ENCODE results near the gene NUDC. TPM values are rescaled to one million over a fixed set of nuclear protein-coding genes. Genes with fewer than 3 reads are reported as not detected.

The NUDC gene
- total and polyA plus RNA-seq, 2 of the 13 experiments (the other 11 are each of a cell fraction or from before 2014, with no cell fraction given) = 34.7 to 104 TPM

DNA sequence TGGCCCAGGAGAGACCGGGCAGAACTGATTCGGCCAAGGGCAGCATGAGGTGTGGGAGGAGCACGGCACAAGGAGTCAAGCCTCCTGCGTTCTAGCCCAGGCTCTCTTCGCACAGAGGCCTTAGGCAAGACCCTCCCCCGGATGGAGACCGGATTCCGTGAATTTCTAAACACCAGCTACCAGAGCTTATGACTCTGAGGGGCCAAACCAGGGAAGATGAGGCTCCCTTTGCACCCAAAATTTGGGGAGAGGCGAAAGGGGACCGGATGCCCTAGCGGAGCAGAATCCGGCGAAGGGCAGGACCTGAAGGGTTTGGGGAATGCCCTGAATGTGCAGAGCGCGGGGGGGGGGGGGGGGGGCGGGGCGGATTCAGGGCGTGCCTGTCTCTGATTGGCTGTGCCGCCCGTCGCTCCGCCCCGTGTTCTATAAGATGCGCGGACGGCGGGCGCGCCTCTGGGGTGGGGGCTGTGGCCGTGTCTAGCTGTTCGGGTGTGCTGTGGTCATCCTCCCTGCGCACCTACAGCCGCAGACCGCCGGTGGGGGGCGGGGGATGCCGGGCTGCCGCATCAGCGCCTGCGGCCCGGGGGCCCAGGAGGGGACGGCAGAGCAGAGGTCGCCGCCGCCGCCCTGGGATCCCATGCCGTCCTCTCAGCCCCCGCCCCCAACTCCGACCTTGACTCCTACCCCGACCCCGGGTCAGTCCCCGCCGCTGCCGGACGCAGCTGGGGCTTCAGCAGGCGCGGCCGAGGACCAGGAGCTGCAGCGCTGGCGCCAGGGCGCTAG is 71.9 kb downstream of the NUDC start, which contains the start of gene TRNP1 (continued):
- TF ChIP-seq, protein P1, sequence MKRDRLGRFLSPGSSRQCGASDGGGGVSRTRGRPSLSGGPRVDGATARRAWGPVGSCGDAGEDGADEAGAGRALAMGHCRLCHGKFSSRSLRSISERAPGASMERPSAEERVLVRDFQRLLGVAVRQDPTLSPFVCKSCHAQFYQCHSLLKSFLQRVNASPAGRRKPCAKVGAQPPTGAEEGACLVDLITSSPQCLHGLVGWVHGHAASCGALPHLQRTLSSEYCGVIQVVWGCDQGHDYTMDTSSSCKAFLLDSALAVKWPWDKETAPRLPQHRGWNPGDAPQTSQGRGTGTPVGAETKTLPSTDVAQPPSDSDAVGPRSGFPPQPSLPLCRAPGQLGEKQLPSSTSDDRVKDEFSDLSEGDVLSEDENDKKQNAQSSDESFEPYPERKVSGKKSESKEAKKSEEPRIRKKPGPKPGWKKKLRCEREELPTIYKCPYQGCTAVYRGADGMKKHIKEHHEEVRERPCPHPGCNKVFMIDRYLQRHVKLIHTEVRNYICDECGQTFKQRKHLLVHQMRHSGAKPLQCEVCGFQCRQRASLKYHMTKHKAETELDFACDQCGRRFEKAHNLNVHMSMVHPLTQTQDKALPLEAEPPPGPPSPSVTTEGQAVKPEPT (CRISPR knock-in tag; IDR thresholded peaks at IDR 0.05; ENCODE audit: low read depth) = peak; percentile 67; the same call in 1 of the 2 replicates
- TF ChIP-seq ZNF12 (CRISPR knock-in tag; IDR thresholded peaks at IDR 0.05) (peak; percentile 23; the same call in 1 of the 2 replicates), ZBED4 (CRISPR knock-in tag; IDR thresholded peaks at IDR 0.05; ENCODE audit: borderline replicate concordance) (peak; percentile 24; the same call in 1 of the 2 replicates), ZNF616 (CRISPR knock-in tag; IDR thresholded peaks at IDR 0.05; ENCODE audit: low read depth) (peak; percentile 87; the same call in 1 of the 2 replicates), ZNF569 (CRISPR knock-in tag; IDR thresholded peaks at IDR 0.05; ENCODE audit: borderline replicate concordance) (no peak), ZNF549 (CRISPR knock-in tag; IDR thresholded peaks at IDR 0.05) (no peak), TARDBP (CRISPR knock-in tag; IDR thresholded peaks at IDR 0.05) (peak; percentile 58), FOXA3 (CRISPR knock-in tag; IDR thresholded peaks at IDR 0.05) (peak; percentile 77), ZIK1 (CRISPR knock-in tag; IDR thresholded peaks at IDR 0.05; ENCODE audit: borderline replicate concordance, low read depth) (peak; percentile 91), CHD2 (IDR thresholded peaks at IDR 0.05; ENCODE audit: low read depth, low read length) (no peak; the same call in 1 of the 2 replicates), ZNF484 (CRISPR knock-in tag; IDR thresholded peaks at IDR 0.05; ENCODE audit: borderline replicate concordance, low read depth) (no peak), YEATS2 (CRISPR knock-in tag; IDR thresholded peaks at IDR 0.05; ENCODE audit: borderline replicate concordance) (0 out of 2 replicates have a peak, but pooled peaks have one; percentile 28), ZNF24 (IDR thresholded peaks at IDR 0.05) (no peak), MAF1 (CRISPR knock-in tag; IDR thresholded peaks at IDR 0.05; ENCODE audit: borderline replicate concordance) (peak; percentile 82), TFAP4 (IDR thresholded peaks at IDR 0.05; ENCODE audit: borderline replicate concordance, low read depth) (peak; percentile 73; the same call in 1 of the 2 replicates), POLR2AphosphoS2 (IDR thresholded peaks at IDR 0.05; ENCODE audit: low read depth, low read length) (no peak), ZNF724P (CRISPR knock-in tag; IDR thresholded peaks at IDR 0.05; ENCODE audit: borderline replicate concordance) (no peak; the same call in 1 of the 2 replicates), GMEB2 (CRISPR knock-in tag; IDR thresholded peaks at IDR 0.05; ENCODE audit: low read depth) (no peak), ZNF841 (CRISPR knock-in tag; IDR thresholded peaks at IDR 0.05; ENCODE audit: borderline replicate concordance) (no peak), CBX5 (CRISPR knock-in tag; IDR thresholded peaks at IDR 0.05; ENCODE audit: borderline replicate concordance) (0 out of 2 replicates have a peak, but pooled peaks have one; percentile 49), PTBP1 (IDR thresholded peaks at IDR 0.05; ENCODE audit: low read depth, low read length, poor library complexity, severe bottlenecking) (no peak)

Data from HepG2 (cell line).